ENCODE measurements around the gene MAGEA9. TPM values are rescaled to one million over a fixed set of nuclear protein-coding genes. Genes with fewer than 3 reads are reported as not detected.

The MAGEA9 gene
- total RNA-seq, 1 experiment from 2014 or later = not detected

- Histone ChIP-seq H3K27me3 (ENCODE audit: control insufficient read depth, insufficient read depth, low read length) (no peaks in the 10 kb centered on the region), H3K36me3 (replicated peaks; ENCODE audit: control insufficient read depth, insufficient read depth, low read length) (no peaks in the 10 kb centered on the region), H3K4me3 (ENCODE audit: insufficient read depth, low read depth, low read length) (no peak overlapping the region)
- DNase-seq = no peak
Observed at GRCh38 chrX:149837167-149837566, 55.4 kb downstream of the MAGEA9 start.

Other genes starting within 250 kb of the MAGEA9 start
- 8.2 and 12.1 TPM in 2 replicates for gene EOLA1, start 240.9 kb upstream of the MAGEA9 start, total RNA-seq (2014; rRNA removed; shearing (Covaris generic))
- not detected in 2 replicates for gene HSFX3, start 232.0 kb upstream of the MAGEA9 start, total RNA-seq (2014; rRNA removed; shearing (Covaris generic))
- not detected in 2 replicates for gene MAGEA9B, start 194.5 kb upstream of the MAGEA9 start, total RNA-seq (2014; rRNA removed; shearing (Covaris generic))
- gene HSFX2, start 186.6 kb upstream of the MAGEA9 start, total RNA-seq (2014; rRNA removed; shearing (Covaris generic)) = 1.2 and 1.3 TPM in 2 replicates
- 30.7 and 36.1 TPM in 2 replicates for gene TMEM185A, start 150.1 kb upstream of the MAGEA9 start, total RNA-seq (2014; rRNA removed; shearing (Covaris generic))
- gene MAGEA11, start 69.9 kb upstream of the MAGEA9 start, total RNA-seq (2014; rRNA removed; shearing (Covaris generic)) = 0.18 and 0.62 TPM in 2 replicates
- 0.11 and 0.76 TPM in 2 replicates for gene HSFX1, start 7.9 kb upstream of the MAGEA9 start, total RNA-seq (2014; rRNA removed; shearing (Covaris generic))
- not detected in 2 replicates for gene MAGEA8, start 99.3 kb downstream of the MAGEA9 start, total RNA-seq (2014; rRNA removed; shearing (Covaris generic))
- gene HSFX4, start 147.6 kb downstream of the MAGEA9 start, total RNA-seq (2014; rRNA removed; shearing (Covaris generic)) = not detected in 2 replicates
- gene EOLA2, start 156.6 kb downstream of the MAGEA9 start, total RNA-seq (2014; rRNA removed; shearing (Covaris generic)) = 43.6 and 58.8 TPM in 2 replicates

Measured in H7 (cell line).